Astrocyte of the spinal cord (primary cell): ENCODE results near the gene BBS2.

Experiments used
- DNase-seq: peaks from one replicate; pipeline ENCODE4 v3.0.0; 2011; ENCODE audit warnings: low read depth, low spot score
- H3K4me3 ChIP-seq: 2 replicates; pipeline ENCODE4 v1.5.1; 2011; ENCODE audit warnings: low read depth, mild to moderate bottlenecking, low read length, moderate library complexity
- CTCF ChIP-seq: IDR thresholded peaks from 2 replicates; pipeline ENCODE4 v1.5.1; 2012; ENCODE audit warnings: low read depth, mild to moderate bottlenecking, low read length, inconsistent platforms
- in situ Hi-C: cut with HindIII; loops from 2 replicates; pipeline ENCODE4 v1.10.0; 2017; ENCODE audit warnings: low sequenced_read_pairs

BBS2 gene

GRCh38 chr16:56448005-56448404 lies 71.8 kb downstream of the BBS2 start:
- in situ Hi-C loops, result no loop called here
- no peak overlapping the region for H3K4me3 ChIP-seq
- no peak for TF ChIP-seq CTCF
- no peak for DNase-seq

- H3K4me3 ChIP-seq, result no peak overlapping the region
- TF ChIP-seq CTCF, result no peak
- no peak for DNase-seq
- in situ Hi-C loops, result no loop called here
These were observed 72.5 kb downstream of the BBS2 start for GRCh38 chr16:56447286-56447685.

- in situ Hi-C loops, result no loop called here
- DNase-seq, result no peak
- H3K4me3 ChIP-seq, result no peak overlapping the region
- no peak for TF ChIP-seq CTCF
These were observed 81.8 kb downstream of the BBS2 start for GRCh38 chr16:56438038-56438437.

- no peak for TF ChIP-seq CTCF
- in situ Hi-C loops, result no loop called here
- no peak for DNase-seq
- H3K4me3 ChIP-seq, result no peak overlapping the region
These were observed 83.6 kb downstream of the BBS2 start for GRCh38 chr16:56436258-56436657.
